A549 (cell line): ENCODE measurements around the gene WBP2. TPM values are rescaled to one million over a fixed set of nuclear protein-coding genes. Genes with fewer than 3 reads are reported as not detected.

Experiments
- ATAC-seq, 2 experiments: fragments of 200-7000 bp in 1 of 2; fragments of >200 bp in 1 of 2; cut with Nextera tagmentation in 1 of 2; cut with Tn5 transposase in 1 of 2; 3 replicates each; pipeline versions ENCODE4 v1.8.0 to v1.9.1; 2018 to 2020; ENCODE audit warnings: mild to moderate bottlenecking in 1 of 2, moderate library complexity in 1 of 2
- CTCF ChIA-PET: fragments of 300-600 bp; sonication (Branson Sonifier 250); formaldehyde crosslinking; extraction: SDS; loops from one replicate; lab custom pipeline; 2021; ENCODE audit warnings: antibody characterized with exemption, inconsistent platforms; lab: Yijun Ruan, JAX
- POLR2A ChIA-PET: fragments of 350-600 bp; formaldehyde crosslinking; extraction: SDS; loops from one replicate; lab custom pipeline; 2021; ENCODE audit warnings: antibody characterized with exemption, inconsistent platforms; lab: Yijun Ruan, JAX
- DNase-seq, 2 experiments: peaks; one replicate each; pipeline versions ENCODE4 v3.0.0 to v3.0.0-alpha.2; 2011 to 2016; ENCODE audit warnings: low read depth in 1 of 2, low spot score in 1 of 2
- FAIRE-seq: peaks from 2 replicates; lab custom pipeline; 2011; peaks lifted over from hg19 to GRCh38; lab: Jason Lieb, UNC
- H3K27ac ChIP-seq, 2 experiments: fragments of >200 bp; sonication (Bioruptor Twin); formaldehyde crosslinking; 3 replicates each; pipeline ENCODE4 v1.5.1; 2016 to 2017
- H3K4me1 ChIP-seq: fragments of >200 bp; sonication (Bioruptor Twin); formaldehyde crosslinking; 3 replicates; pipeline ENCODE4 v1.6.1; 2016
- H3K4me2 ChIP-seq: fragments of >200 bp; sonication (Bioruptor Twin); formaldehyde crosslinking; 3 replicates; pipeline ENCODE4 v1.6.1; 2016
- H3K4me3 ChIP-seq: fragments of >200 bp; sonication (Bioruptor Twin); formaldehyde crosslinking; 3 replicates; pipeline ENCODE4 v1.5.1; 2016
- H3K9me3 ChIP-seq: fragments of >200 bp; sonication (Bioruptor Twin); formaldehyde crosslinking; 3 replicates; pipeline ENCODE4 v1.6.1; 2016
- BHLHE40 ChIP-seq: IDR thresholded peaks from 2 replicates; pipeline ENCODE4 v1.6.1; 2012; ENCODE audit warnings: low read depth, low read length, inconsistent platforms
- CEBPB ChIP-seq, 2 experiments: fragments of >200 bp in 1 of 2; sonication (Bioruptor Twin) in 1 of 2; formaldehyde crosslinking in 1 of 2; IDR thresholded peaks; 2 replicates each; pipeline ENCODE4 v1.6.1; 2012 to 2016
- CHD2 ChIP-seq: fragments of 150-350 bp; IDR thresholded peaks from 2 replicates; pipeline ENCODE4 v1.6.1; 2014; ENCODE audit warnings: low read length; ENCODE audit not compliant: partially characterized antibody
- ESRRA ChIP-seq: fragments of 150-350 bp; IDR thresholded peaks from 2 replicates; pipeline ENCODE4 v1.6.1; 2014; ENCODE audit warnings: mild to moderate bottlenecking, low read length, borderline replicate concordance
- FOSL2 ChIP-seq, 2 experiments: fragments of 450-650 bp in 1 of 2; fragments of >200 bp in 1 of 2; sonication (Bioruptor Twin) in 1 of 2; formaldehyde crosslinking; IDR thresholded peaks; 2 replicates each; pipeline versions ENCODE4 v1.5.0 to v1.6.1; 2016 to 2020; ENCODE audit warnings: mild to moderate bottlenecking in 1 of 2, moderate library complexity in 1 of 2
- GATA3 ChIP-seq: IDR thresholded peaks from 2 replicates; pipeline ENCODE4 v1.6.1; 2012; ENCODE audit warnings: borderline replicate concordance
- HEYL ChIP-seq: fragments of 250-450 bp; sonication (Bioruptor Pico); IDR thresholded peaks from 2 replicates; pipeline ENCODE4 v1.8.0; 2021; ENCODE audit warnings: mild to moderate bottlenecking, moderate library complexity
- MYC ChIP-seq: IDR thresholded peaks from 2 replicates; pipeline ENCODE4 v1.6.1; 2012; ENCODE audit warnings: mild to moderate bottlenecking, inconsistent platforms, low read length, improper control_type of control experiment, borderline replicate concordance
- NFE2L2 ChIP-seq: fragments of 150-350 bp; conservative IDR thresholded peaks from 2 replicates; pipeline ENCODE4 v1.6.1; 2014; ENCODE audit warnings: low read length
- NPAS2 ChIP-seq: fragments of 250-450 bp; sonication (Bioruptor Pico); IDR thresholded peaks from 2 replicates; pipeline ENCODE4 v1.8.0; 2022; ENCODE audit warnings: mild to moderate bottlenecking, moderate library complexity, borderline replicate concordance
- NR3C1 ChIP-seq: fragments of >200 bp; sonication (Bioruptor Twin); formaldehyde crosslinking; IDR thresholded peaks from 3 replicates; pipeline ENCODE4 v1.6.1; 2017
- PHF8 ChIP-seq: fragments of 200-600 bp; sonication (generic); IDR thresholded peaks from 2 replicates; pipeline ENCODE4 v1.6.1; 2016; ENCODE audit warnings: low read depth, mild to moderate bottlenecking, antibody characterized with exemption, moderate library complexity, borderline replicate concordance
- RFX5 ChIP-seq: fragments of 450-650 bp; IDR thresholded peaks from 2 replicates; pipeline ENCODE4 v1.7.1; 2014; ENCODE audit warnings: antibody characterized with exemption, mild to moderate bottlenecking, moderate library complexity
- TFCP2L1 ChIP-seq: fragments of 250-450 bp; sonication (Bioruptor Pico); IDR thresholded peaks from 2 replicates; pipeline ENCODE4 v1.5.0; 2021; ENCODE audit warnings: mild to moderate bottlenecking
- ZC3H11A ChIP-seq: fragments of 450-650 bp; IDR thresholded peaks from 2 replicates; pipeline ENCODE4 v1.6.1; 2014; ENCODE audit warnings: antibody characterized with exemption, mild to moderate bottlenecking
- ZFP36 ChIP-seq: fragments of 450-650 bp; IDR thresholded peaks from 2 replicates; pipeline ENCODE4 v1.6.1; 2014; ENCODE audit warnings: borderline replicate concordance; ENCODE audit not compliant: partially characterized antibody
- ZNF302 ChIP-seq: fragments of 250-450 bp; sonication (Bioruptor Pico); IDR thresholded peaks from 2 replicates; pipeline ENCODE4 v1.9.0; 2021; ENCODE audit warnings: inconsistent platforms, mild to moderate bottlenecking, moderate library complexity
- WGBS: methylation state at CpG from one replicate; pipeline ENCODE4 v1.1.6; 2017; ENCODE audit errors: missing lambda C conversion rate; 5-methylcytosine and 5-hydroxymethylcytosine counted together
- polyA plus RNA-seq, 4 experiments: library from polyadenylated mRNA; depleted of rRNA in 3 of 4; stranded (reverse); fragments of >200 nt; fragmentation: RNase III in 1 of 4; extraction: RNeasy Plus Mini Kit Qiagen cat#74134 plus additional on column Dnase treatment in 1 of 4; gene quantifications; 2 replicates in 3 of 4; 3 replicates in 1 of 4; pipeline ENCODE4 v1.2.3, GENCODE V29; 2011 to 2017
- TF ChIP-seq, protein P1 (sequence below): fragments of >200 bp; sonication (Bioruptor Twin); formaldehyde crosslinking; IDR thresholded peaks from 3 replicates; pipeline ENCODE4 v1.5.1; 2016
- TF ChIP-seq, protein P2 (sequence below): IDR thresholded peaks from 2 replicates; pipeline ENCODE4 v1.6.1; 2012
- TF ChIP-seq, protein P3 (sequence below): fragments of 250-450 bp; sonication (Bioruptor Pico); IDR thresholded peaks from 2 replicates; pipeline ENCODE4 v1.5.0; 2021; ENCODE audit warnings: mild to moderate bottlenecking, moderate library complexity, borderline replicate concordance
- TF ChIP-seq, protein P4 (sequence below): IDR thresholded peaks from 2 replicates; pipeline ENCODE4 v1.6.1; 2012; ENCODE audit warnings: low read depth, borderline replicate concordance

Gene WBP2
- polyA plus RNA-seq, 2 of the 4 experiments (the other 2 are of a cell fraction) = 39.7 to 131 TPM

DNA sequence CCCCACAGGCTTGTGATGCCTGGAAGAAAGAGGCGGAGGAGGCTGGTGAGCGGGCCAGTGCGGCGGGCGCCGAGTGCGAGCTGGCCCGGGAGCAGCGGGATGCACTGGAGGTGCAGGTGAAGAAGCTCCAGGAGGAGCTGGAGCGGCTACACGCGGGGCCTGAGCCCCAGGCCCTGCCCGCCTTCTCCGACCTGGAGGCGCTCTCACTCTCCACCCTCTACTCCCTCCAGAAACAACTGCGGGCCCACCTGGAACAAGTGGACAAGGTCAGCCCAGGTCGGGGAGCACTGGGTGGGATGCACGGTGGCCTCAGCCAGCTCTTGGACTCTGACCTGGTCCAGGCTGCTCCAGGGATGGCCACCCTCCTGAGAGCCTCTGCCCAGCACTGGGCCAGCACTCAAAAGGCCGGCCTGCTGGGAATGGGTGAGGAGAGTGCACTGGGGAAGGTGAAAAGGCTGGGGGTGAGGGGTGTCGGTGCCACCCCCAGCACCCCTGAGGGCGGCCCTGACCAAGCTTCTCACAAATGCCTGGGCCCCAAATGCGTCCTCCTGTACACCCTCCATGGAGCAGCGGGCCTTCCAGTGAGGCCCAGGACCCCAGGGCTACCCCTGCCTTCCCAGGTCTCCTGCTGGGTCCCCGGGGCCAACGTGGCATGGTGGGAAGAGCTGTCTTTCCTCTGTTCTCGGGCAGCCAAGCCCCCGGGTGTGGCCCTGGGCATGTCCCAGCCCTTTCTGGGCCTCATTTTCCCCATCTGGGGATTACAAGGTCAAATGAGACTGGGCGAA, 31.7 kb downstream of the WBP2 start:
- no peak overlapping the region for H3K4me2 ChIP-seq
- H3K4me3 ChIP-seq = no peak overlapping the region
- no peaks in the 10 kb centered on the region for H3K4me1 ChIP-seq
- H3K27ac ChIP-seq = no peak overlapping the region
- 86% methylated on average over 28 of the region's 28 CpGs for WGBS
- DNase-seq (no peak), ATAC-seq (no peak), FAIRE-seq (no peak)
- TF ChIP-seq CEBPB (IDR thresholded peaks at IDR 0.05) (no peak), FOSL2 (IDR thresholded peaks at IDR 0.05) (no peak), FOSL2 (CRISPR knock-in tag; IDR thresholded peaks at IDR 0.05) (no peak), NPAS2 (CRISPR knock-in tag) (no peak)
- ChIA-PET CTCF (interaction anchor here (1.0 to 37.0 kb wide), 12 partner anchors 4 to 117 kb away, joined by 3 to 691 read pairs (median 5); partner anchors contain the start of genes GALK1, TRIM47, UNC13D and WBP2), POLR2A (interaction anchor here (0.9 to 4.4 kb wide), 2 partner anchors 13 to 43 kb away, joined by 3 to 20 read pairs; a partner anchor contains a TSS)
- H3K9me3 ChIP-seq = no peaks in the 10 kb centered on the region

DNA sequence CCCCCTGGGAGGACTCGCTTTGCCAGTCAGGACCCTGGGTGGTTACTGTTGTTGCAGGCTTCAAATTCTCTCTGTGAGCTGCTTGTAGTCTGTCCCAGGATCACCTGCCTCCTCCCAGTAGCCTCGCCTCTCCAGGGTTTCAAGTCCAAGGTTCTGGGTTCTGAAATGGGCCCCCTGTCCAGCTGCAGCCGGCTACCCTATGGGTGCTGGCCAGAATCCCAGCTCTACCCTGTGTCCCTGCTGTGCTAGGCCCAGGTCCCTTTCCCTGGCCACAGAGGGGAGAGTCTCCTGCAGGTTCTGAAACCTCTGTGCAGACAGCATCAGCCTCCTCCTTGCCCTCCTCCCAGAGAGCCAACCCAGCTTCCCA, 32.4 kb downstream of the WBP2 start:
- no peak overlapping the region for H3K4me2 ChIP-seq
- FAIRE-seq (no peak), ATAC-seq (no peak), DNase-seq (no peak)
- H3K4me3 ChIP-seq = no peak overlapping the region
- POLR2A ChIA-PET = interaction anchor here (0.9 kb wide), 1 partner anchor 14 kb away, joined by 3 read pairs; no protein-coding TSS in a partner anchor
- no peak overlapping the region for H3K27ac ChIP-seq
- H3K4me1 ChIP-seq = no peaks in the 10 kb centered on the region
- no peaks in the 10 kb centered on the region for H3K9me3 ChIP-seq
- CTCF ChIA-PET = interaction anchor here (0.6 to 37.0 kb wide), 13 partner anchors 4 to 232 kb away, joined by 3 to 691 read pairs (median 5); partner anchors contain the start of genes GALK1, TRIM47, UNC13D and WBP2
- 88% methylated on average over 3 of the region's 3 CpGs for whole genome bisulfite sequencing
- TF ChIP-seq RFX5 = no peak
- no peak for TF ChIP-seq BHLHE40
- TF ChIP-seq ZC3H11A = no peak
- TF ChIP-seq NFE2L2 = no peak
- TF ChIP-seq MYC = no peak
- no peak for TF ChIP-seq PHF8
- TF ChIP-seq, protein P1, sequence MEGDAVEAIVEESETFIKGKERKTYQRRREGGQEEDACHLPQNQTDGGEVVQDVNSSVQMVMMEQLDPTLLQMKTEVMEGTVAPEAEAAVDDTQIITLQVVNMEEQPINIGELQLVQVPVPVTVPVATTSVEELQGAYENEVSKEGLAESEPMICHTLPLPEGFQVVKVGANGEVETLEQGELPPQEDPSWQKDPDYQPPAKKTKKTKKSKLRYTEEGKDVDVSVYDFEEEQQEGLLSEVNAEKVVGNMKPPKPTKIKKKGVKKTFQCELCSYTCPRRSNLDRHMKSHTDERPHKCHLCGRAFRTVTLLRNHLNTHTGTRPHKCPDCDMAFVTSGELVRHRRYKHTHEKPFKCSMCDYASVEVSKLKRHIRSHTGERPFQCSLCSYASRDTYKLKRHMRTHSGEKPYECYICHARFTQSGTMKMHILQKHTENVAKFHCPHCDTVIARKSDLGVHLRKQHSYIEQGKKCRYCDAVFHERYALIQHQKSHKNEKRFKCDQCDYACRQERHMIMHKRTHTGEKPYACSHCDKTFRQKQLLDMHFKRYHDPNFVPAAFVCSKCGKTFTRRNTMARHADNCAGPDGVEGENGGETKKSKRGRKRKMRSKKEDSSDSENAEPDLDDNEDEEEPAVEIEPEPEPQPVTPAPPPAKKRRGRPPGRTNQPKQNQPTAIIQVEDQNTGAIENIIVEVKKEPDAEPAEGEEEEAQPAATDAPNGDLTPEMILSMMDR = no peak
- TF ChIP-seq CHD2 = no peak
- TF ChIP-seq, protein P2, sequence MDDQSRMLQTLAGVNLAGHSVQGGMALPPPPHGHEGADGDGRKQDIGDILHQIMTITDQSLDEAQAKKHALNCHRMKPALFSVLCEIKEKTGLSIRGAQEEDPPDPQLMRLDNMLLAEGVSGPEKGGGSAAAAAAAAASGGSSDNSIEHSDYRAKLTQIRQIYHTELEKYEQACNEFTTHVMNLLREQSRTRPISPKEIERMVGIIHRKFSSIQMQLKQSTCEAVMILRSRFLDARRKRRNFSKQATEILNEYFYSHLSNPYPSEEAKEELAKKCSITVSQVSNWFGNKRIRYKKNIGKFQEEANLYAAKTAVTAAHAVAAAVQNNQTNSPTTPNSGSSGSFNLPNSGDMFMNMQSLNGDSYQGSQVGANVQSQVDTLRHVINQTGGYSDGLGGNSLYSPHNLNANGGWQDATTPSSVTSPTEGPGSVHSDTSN = no peak
- TF ChIP-seq, all 56 proteins: peak for 0

DNA sequence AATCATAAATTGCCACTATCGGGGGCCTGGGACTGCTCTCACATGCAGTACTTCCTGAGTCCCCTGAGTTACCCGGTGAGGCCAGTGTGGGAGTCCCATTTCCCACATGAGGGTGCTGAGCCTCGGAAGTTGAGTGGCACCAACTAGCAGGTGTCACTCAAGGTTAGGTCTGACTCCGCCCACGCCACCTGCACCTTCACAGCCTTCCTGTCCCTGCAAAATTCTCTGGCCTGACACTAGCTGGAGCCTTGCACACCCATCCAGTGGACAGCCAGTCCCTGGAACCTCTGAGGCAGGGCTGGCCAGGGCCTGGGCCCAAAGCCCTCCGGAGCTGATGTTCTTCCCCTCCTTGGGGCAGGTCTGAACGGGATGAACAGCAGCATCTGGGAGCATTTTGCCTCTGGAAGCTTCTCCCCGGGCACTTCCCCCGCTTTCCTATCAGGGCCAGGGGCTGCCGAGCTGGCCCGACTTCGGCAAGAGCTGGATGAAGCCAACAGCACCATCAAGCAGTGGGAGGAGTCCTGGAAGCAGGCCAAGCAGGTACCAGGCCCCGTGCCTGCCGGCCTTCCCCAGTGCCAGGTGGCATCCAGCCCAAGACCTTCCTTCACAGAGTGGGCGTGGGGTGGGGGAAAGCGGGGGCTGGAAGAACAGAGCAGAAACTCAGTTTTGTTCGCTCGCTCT, 32.9 kb downstream of the WBP2 start:
- H3K4me1 ChIP-seq = no peaks in the 10 kb centered on the region
- CTCF ChIA-PET = interaction anchor here (0.6 to 29.7 kb wide), 11 partner anchors 17 to 233 kb away, joined by 3 to 691 read pairs (median 5); partner anchors contain the start of genes GALK1, TRIM47, UNC13D and WBP2
- POLR2A ChIA-PET = interaction anchor here (1.1 kb wide), 1 partner anchor 42 kb away, joined by 4 read pairs; no protein-coding TSS in a partner anchor
- WGBS = 82% methylated on average over 18 of the region's 18 CpGs
- H3K9me3 ChIP-seq = no peaks in the 10 kb centered on the region
- H3K27ac ChIP-seq = no peak overlapping the region
- no peak overlapping the region for H3K4me2 ChIP-seq
- DNase-seq = no peak
- H3K4me3 ChIP-seq = no peak overlapping the region
- FAIRE-seq = no peak
- ATAC-seq = no peak
- TF ChIP-seq RFX5 (no peak), ZNF302 (CRISPR knock-in tag) (no peak), MYC (no peak), NR3C1 (no peak), GATA3 (no peak), FOSL2 (IDR thresholded peaks at IDR 0.05) (no peak), FOSL2 (CRISPR knock-in tag; IDR thresholded peaks at IDR 0.05) (no peak), ZFP36 (no peak), TFCP2L1 (CRISPR knock-in tag) (no peak), HEYL (no peak), ESRRA (no peak)
- TF ChIP-seq, protein P3, sequence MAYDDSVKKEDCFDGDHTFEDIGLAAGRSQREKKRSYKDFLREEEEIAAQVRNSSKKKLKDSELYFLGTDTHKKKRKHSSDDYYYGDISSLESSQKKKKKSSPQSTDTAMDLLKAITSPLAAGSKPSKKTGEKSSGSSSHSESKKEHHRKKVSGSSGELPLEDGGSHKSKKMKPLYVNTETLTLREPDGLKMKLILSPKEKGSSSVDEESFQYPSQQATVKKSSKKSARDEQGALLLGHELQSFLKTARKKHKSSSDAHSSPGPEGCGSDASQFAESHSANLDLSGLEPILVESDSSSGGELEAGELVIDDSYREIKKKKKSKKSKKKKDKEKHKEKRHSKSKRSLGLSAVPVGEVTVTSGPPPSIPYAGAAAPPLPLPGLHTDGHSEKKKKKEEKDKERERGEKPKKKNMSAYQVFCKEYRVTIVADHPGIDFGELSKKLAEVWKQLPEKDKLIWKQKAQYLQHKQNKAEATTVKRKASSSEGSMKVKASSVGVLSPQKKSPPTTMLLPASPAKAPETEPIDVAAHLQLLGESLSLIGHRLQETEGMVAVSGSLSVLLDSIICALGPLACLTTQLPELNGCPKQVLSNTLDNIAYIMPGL (CRISPR knock-in tag) = no peak
- TF ChIP-seq, protein P4, sequence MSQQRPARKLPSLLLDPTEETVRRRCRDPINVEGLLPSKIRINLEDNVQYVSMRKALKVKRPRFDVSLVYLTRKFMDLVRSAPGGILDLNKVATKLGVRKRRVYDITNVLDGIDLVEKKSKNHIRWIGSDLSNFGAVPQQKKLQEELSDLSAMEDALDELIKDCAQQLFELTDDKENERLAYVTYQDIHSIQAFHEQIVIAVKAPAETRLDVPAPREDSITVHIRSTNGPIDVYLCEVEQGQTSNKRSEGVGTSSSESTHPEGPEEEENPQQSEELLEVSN = no peak
